H7 (cell line): Measurements from ENCODE around the gene TNFSF15. TPM values are rescaled to one million over a fixed set of nuclear protein-coding genes. Genes with fewer than 3 reads are reported as not detected.
A peak's percentile ranks its signal among the peaks of the same experiment; 100 is the strongest.

Experiments
- DNase-seq: peaks from one replicate; pipeline ENCODE4 v3.0.0; 2012
- H3K27me3 ChIP-seq: 2 replicates; pipeline ENCODE4 v1.6.0; 2011; ENCODE audit warnings: mild to moderate bottlenecking, low read length; ENCODE audit not compliant: control insufficient read depth, insufficient read depth
- H3K36me3 ChIP-seq: replicated peaks from 2 replicates; pipeline ENCODE4 v1.5.1; 2011; ENCODE audit warnings: low read length; ENCODE audit not compliant: control insufficient read depth, insufficient read depth
- H3K4me3 ChIP-seq: 2 replicates; pipeline ENCODE4 v1.5.1; 2011; ENCODE audit warnings: low read depth, mild to moderate bottlenecking, control low read depth, low read length, moderate library complexity; ENCODE audit not compliant: insufficient read depth
- total RNA-seq: library from RNA; depleted of rRNA; stranded (reverse); fragments of >200 nt; shearing (Covaris generic); gene quantifications from 2 replicates; pipeline ENCODE4 v1.2.3, GENCODE V29; 2014

The TNFSF15 gene
- total RNA-seq, 1 experiment from 2014 or later = not detected

GRCh38 chr9:114789006-114789405 is 16.8 kb downstream of the TNFSF15 start:
- Histone ChIP-seq H3K36me3 (no peaks in the 10 kb centered on the region), H3K27me3 (no peaks in the 10 kb centered on the region), H3K4me3 (no peak overlapping the region)
- no peak for DNase-seq

GRCh38 chr9:114787781-114788498 is 17.9 kb downstream of the TNFSF15 start:
- no peak overlapping the region for H3K4me3 ChIP-seq

GRCh38 chr9:114787214-114787613 is 18.6 kb downstream of the TNFSF15 start:
- Histone ChIP-seq H3K27me3 (no peaks in the 10 kb centered on the region), H3K4me3 (no peak overlapping the region), H3K36me3 (no peaks in the 10 kb centered on the region)
- no peak for DNase-seq

More at GRCh38 chr9:114787781-114788498, 17.9 kb downstream of the TNFSF15 start:
- no peaks in the 10 kb centered on the region for H3K36me3 ChIP-seq
- no peak for DNase-seq
- H3K27me3 ChIP-seq = no peaks in the 10 kb centered on the region

GRCh38 chr9:114785866-114786650 is 19.8 kb downstream of the TNFSF15 start:
- Histone ChIP-seq H3K4me3 (no peak overlapping the region), H3K27me3 (no peaks in the 10 kb centered on the region), H3K36me3 (no peaks in the 10 kb centered on the region)
- DNase-seq = no peak

- DNase-seq = no peak
- no peaks in the 10 kb centered on the region for H3K27me3 ChIP-seq
- no peak overlapping the region for H3K4me3 ChIP-seq
- no peaks in the 10 kb centered on the region for H3K36me3 ChIP-seq
Measured at GRCh38 chr9:114784721-114785279, 21.0 kb downstream of the TNFSF15 start.

- Histone ChIP-seq H3K4me3 (no peak overlapping the region), H3K36me3 (no peaks in the 10 kb centered on the region), H3K27me3 (no peaks in the 10 kb centered on the region)
- no peak for DNase-seq
Measured at GRCh38 chr9:114782586-114782985, 23.3 kb downstream of the TNFSF15 start.

- DNase-seq = no peak
- Histone ChIP-seq H3K4me3 (no peak overlapping the region), H3K27me3 (no peaks in the 10 kb centered on the region), H3K36me3 (no peaks in the 10 kb centered on the region)
Measured at GRCh38 chr9:114779352-114779845, 26.4 kb downstream of the TNFSF15 start.

GRCh38 chr9:114777821-114778609 is 27.8 kb downstream of the TNFSF15 start:
- Histone ChIP-seq H3K4me3 (no peak overlapping the region), H3K36me3 (no peaks in the 10 kb centered on the region), H3K27me3 (no peaks in the 10 kb centered on the region)
- DNase-seq = peak; percentile 10

- Histone ChIP-seq H3K36me3 (no peaks in the 10 kb centered on the region), H3K4me3 (no peak overlapping the region), H3K27me3 (no peaks in the 10 kb centered on the region)
- DNase-seq = no peak
Measured at GRCh38 chr9:114776683-114777399, 29.0 kb downstream of the TNFSF15 start.

- no peaks in the 10 kb centered on the region for H3K27me3 ChIP-seq
Measured at GRCh38 chr9:114775981-114776380, 29.9 kb downstream of the TNFSF15 start.

GRCh38 chr9:114775121-114775520 is 30.7 kb downstream of the TNFSF15 start:
- Histone ChIP-seq H3K4me3 (no peak overlapping the region), H3K36me3 (no peaks in the 10 kb centered on the region), H3K27me3 (no peaks in the 10 kb centered on the region)
- no peak for DNase-seq

More at GRCh38 chr9:114775981-114776380, 29.9 kb downstream of the TNFSF15 start:
- DNase-seq = no peak
- Histone ChIP-seq H3K36me3 (no peaks in the 10 kb centered on the region), H3K4me3 (no peak overlapping the region)

GRCh38 chr9:114774524-114774923 is 31.3 kb downstream of the TNFSF15 start:
- no peak for DNase-seq
- Histone ChIP-seq H3K4me3 (no peak overlapping the region), H3K27me3 (no peaks in the 10 kb centered on the region), H3K36me3 (no peaks in the 10 kb centered on the region)

GRCh38 chr9:114771889-114772288 is 34.0 kb downstream of the TNFSF15 start:
- no peak for DNase-seq
- H3K36me3 ChIP-seq = no peaks in the 10 kb centered on the region
- no peak overlapping the region for H3K4me3 ChIP-seq
- H3K27me3 ChIP-seq = no peaks in the 10 kb centered on the region

GRCh38 chr9:114770991-114771390 is 34.8 kb downstream of the TNFSF15 start:
- no peaks in the 10 kb centered on the region for H3K27me3 ChIP-seq
- DNase-seq = no peak
- no peak overlapping the region for H3K4me3 ChIP-seq
- H3K36me3 ChIP-seq = no peaks in the 10 kb centered on the region
